ENCODE measurements around the gene OR51G1. TPM values are rescaled to one million over a fixed set of nuclear protein-coding genes. Genes with fewer than 3 reads are reported as not detected.

OR51G1 gene
- total RNA-seq, 1 experiment from 2014 or later: not detected

DNA sequence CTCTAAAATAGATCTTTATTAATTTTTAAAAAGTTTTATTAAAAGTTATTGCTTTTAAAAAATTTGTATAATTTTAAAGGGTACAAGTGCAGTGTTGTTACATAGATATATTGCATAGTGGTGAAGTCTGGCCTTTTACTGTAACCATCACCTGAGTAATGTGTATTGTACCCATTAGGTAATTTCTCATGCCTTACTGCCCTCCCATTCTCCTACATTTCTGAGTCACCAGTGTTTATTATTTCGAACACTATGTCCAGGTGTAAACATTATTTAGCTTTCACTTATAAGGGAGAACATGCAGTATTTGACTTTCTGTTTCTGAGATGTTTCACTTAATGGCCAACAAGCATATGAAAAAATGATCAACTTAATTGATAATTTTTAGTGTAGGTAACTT is 2.3 kb downstream of the OR51G1 start:
- Histone ChIP-seq H3K4me3 (no peak overlapping the region), H3K79me2 (ENCODE audit: low read depth) (no peaks in the 10 kb centered on the region), H3F3A (ENCODE audit: insufficient read depth, low read depth) (no peaks in the 10 kb centered on the region), H3K9me2 (ENCODE audit: insufficient read depth) (no peaks in the 10 kb centered on the region), H3K27me3 (ENCODE audit: insufficient read depth, low read depth) (no peaks in the 10 kb centered on the region), H3K4me2 (no peak overlapping the region), H3K36me3 (ENCODE audit: low read depth) (no peaks in the 10 kb centered on the region), H3K4me1 (replicated peaks; ENCODE audit: insufficient read depth) (no peaks in the 10 kb centered on the region), H3K27ac (no peak overlapping the region), H2AFZ (no peak overlapping the region), H4K20me1 (ENCODE audit: insufficient read depth) (no peaks in the 10 kb centered on the region), H3K9me3 (ENCODE audit: insufficient read depth, low read depth) (no peaks in the 10 kb centered on the region)
- no peak for DNase-seq
- BruUV-seq (replicated peaks): no TSS peak
- intact Hi-C loops (cut with micrococcal nuclease; ENCODE audit: unreplicated experiment): no loop called here
- TF ChIP-seq EZH2 (IDR thresholded peaks at IDR 0.05; ENCODE audit: low read depth) (no peak), CTCF (conservative IDR thresholded peaks at IDR 0.05) (no peak)
- CTCF ChIA-PET: no interaction called here
- POLR2A ChIA-PET (ENCODE audit: unreplicated experiment): no interaction called here

DNA sequence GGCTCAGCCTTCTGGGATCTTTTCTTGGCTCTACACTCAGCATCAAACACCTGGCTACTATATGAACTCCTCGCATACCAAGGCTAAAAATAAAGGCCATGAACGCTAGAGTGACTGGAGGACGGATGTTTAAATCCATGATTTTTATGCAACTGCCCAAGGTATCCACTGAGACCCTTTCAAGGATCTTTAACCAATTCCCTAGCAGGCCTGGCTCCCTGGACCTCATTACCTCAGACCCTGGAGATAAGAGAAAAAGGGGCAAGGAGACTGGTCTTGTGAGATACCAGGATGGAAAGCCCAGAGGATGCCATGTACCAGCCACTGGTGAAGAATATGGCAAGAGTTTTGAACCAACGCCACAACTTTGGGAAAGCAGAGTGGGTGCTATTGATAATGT is 4.9 kb downstream of the OR51G1 start, which contains the start of gene OR51G2:
Gene OR51G2 (minus strand): TSS at position 101 of the 400 bp plus-strand sequence. CDS start 3,687 bp downstream, outside the sequence.
- Histone ChIP-seq H3K79me2 (ENCODE audit: low read depth) (no peaks in the 10 kb centered on the region), H3K9me3 (ENCODE audit: insufficient read depth, low read depth) (no peaks in the 10 kb centered on the region)

GRCh38 chr11:4916581-4916980 is 7.6 kb downstream of the OR51G1 start:
- Histone ChIP-seq H3K4me3 (no peak overlapping the region), H3K9me3 (ENCODE audit: insufficient read depth, low read depth) (no peaks in the 10 kb centered on the region), H3K27ac (no peak overlapping the region), H3F3A (ENCODE audit: insufficient read depth, low read depth) (no peaks in the 10 kb centered on the region), H3K9me2 (ENCODE audit: insufficient read depth) (no peaks in the 10 kb centered on the region), H3K27me3 (ENCODE audit: insufficient read depth, low read depth) (no peaks in the 10 kb centered on the region), H4K20me1 (ENCODE audit: insufficient read depth) (no peaks in the 10 kb centered on the region), H2AFZ (no peak overlapping the region), H3K79me2 (ENCODE audit: low read depth) (no peaks in the 10 kb centered on the region), H3K36me3 (ENCODE audit: low read depth) (no peaks in the 10 kb centered on the region), H3K4me2 (no peak overlapping the region), H3K4me1 (replicated peaks; ENCODE audit: insufficient read depth) (no peaks in the 10 kb centered on the region)
- intact Hi-C loops (cut with micrococcal nuclease; ENCODE audit: unreplicated experiment): no loop called here
- no TSS peak for BruUV-seq (replicated peaks)
- no peak for DNase-seq
- POLR2A ChIA-PET (ENCODE audit: unreplicated experiment): no interaction called here
- CTCF ChIA-PET: no interaction called here
- TF ChIP-seq EZH2 (IDR thresholded peaks at IDR 0.05; ENCODE audit: low read depth): no peak
- TF ChIP-seq CTCF (conservative IDR thresholded peaks at IDR 0.05): no peak

More for the DNA sequence above, 4.9 kb downstream of the OR51G1 start, which contains the start of gene OR51G2:
- Histone ChIP-seq H2AFZ (no peak within 1 kb of the TSS), H3K4me3 (no peak within 1 kb of the TSS), H4K20me1 (ENCODE audit: insufficient read depth) (no peaks in the 10 kb centered on the region), H3F3A (ENCODE audit: insufficient read depth, low read depth) (no peaks in the 10 kb centered on the region), H3K27me3 (ENCODE audit: insufficient read depth, low read depth) (no peaks in the 10 kb centered on the region), H3K9me2 (ENCODE audit: insufficient read depth) (no peaks in the 10 kb centered on the region), H3K4me2 (no peak within 1 kb of the TSS), H3K27ac (no peak within 1 kb of the TSS), H3K36me3 (ENCODE audit: low read depth) (no peaks in the 10 kb centered on the region), H3K4me1 (replicated peaks; ENCODE audit: insufficient read depth) (no peaks in the 10 kb centered on the region)
- intact Hi-C loops (cut with micrococcal nuclease; ENCODE audit: unreplicated experiment): no loop called here
- POLR2A ChIA-PET (ENCODE audit: unreplicated experiment): no interaction called here
- no TSS peak for BruUV-seq (replicated peaks)
- TF ChIP-seq EZH2 (IDR thresholded peaks at IDR 0.05; ENCODE audit: low read depth) (no peak), CTCF (conservative IDR thresholded peaks at IDR 0.05) (no peak)
- CTCF ChIA-PET: no interaction called here
- no peak for DNase-seq

All from PC-9 (cell line).